Anterior cingulate cortex (tissue), 58 donors: Measurements from ENCODE around the gene SEZ6L.
A peak's percentile ranks its signal among the peaks of the same experiment; 100 is the strongest.

Source experiments
- DNase-seq, 58 donors: peaks; one replicate each; lab custom pipeline; 2025; lab: John Stamatoyannopoulos, UW

The SEZ6L gene

DNA sequence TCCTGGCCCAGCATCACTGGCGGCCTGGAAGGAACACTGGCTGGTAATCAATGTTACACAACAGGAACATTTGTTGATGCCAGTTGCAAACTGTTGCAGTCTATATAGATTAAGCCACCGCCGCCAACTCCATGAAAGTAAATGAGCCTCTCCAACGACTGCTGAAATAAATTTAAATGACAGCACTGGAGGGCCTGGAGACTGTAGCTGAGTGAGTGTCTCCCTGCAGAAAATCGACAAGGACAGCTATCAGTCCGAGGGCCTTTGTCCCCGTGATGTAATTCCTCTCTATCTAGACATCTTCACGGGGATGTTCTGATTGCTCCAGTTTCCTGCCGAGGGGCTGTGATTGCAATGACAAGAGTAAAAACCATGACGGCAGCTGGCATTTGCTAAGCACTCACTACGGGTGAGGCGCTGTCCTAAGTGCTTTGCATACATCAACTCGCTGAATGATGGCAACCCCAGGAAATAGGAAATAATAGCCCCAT, 120.4 kb downstream of the SEZ6L start:
- DNase-seq = no peak

DNA sequence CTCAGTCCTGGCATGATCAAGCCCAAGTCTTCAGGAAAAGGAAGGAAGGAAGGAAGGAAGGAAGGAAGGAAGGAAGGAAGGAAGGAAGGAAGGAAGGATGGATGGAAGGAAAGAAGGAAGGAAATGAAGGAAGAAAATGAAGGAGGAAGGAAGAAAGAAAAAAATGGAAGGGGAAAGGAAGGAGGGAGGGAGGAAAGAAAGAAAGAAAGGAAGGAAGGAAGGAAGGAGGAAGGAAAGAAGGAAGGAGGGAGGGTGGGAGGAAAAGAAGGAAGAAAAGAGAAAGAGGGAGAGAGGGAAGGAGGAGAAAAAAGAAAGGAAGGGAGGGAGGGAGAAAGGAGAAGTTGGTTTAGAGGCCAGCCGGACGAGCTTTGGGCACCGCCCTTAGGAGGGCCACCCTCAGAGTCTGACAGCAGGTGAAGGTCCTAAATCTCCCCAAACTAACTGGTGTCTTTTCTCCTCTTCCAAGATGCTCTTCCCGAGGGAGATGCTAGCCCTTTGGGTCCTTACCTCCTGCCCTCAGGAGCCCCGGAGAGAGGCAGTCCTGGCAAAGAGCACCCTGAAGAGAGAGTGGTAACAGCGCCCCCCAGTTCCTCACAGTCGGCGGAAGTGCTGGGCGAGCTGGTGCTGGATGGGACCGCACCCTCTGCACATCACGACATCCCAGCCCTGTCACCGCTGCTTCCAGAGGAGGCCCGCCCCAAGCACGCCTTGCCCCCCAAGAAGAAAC, 122.8 kb downstream of the SEZ6L start:
- no peak for DNase-seq

DNA sequence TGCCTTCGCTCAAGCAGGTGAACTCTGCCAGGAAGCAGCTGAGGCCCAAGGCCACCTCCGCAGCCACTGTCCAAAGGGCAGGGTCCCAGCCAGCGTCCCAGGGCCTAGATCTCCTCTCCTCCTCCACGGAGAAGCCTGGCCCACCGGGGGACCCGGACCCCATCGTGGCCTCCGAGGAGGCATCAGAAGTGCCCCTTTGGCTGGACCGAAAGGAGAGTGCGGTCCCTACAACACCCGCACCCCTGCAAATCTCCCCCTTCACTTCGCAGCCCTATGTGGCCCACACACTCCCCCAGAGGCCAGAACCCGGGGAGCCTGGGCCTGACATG, 123.4 kb downstream of the SEZ6L start:
- no peak for DNase-seq

DNA sequence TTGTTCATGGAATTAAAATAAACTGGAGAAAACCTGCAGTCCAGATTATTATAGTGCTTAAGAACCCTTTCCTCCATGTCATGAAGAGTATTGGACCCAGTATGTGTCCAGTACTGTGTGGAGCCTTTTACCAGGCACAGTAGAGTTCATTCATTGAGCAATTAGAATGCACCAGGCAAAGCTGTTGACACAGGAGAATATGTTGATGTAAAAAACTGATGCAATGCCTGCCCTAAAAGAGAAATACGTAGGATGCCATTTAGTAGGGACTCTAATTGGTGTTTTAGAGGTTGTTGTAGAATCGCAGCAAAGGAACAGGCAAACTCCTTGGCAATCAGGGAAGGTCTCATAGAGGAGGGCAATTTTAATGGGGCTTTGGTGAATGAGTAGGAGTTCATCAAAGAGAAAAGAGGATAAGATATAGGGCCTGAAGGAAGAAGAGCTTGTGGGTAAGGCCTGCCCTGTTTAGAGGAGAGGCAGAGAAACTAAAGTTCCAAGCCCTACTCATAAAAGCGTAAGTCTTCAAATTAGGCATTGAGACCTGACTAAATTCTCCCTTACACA, 126.4 kb downstream of the SEZ6L start:
- no peak for DNase-seq

DNA sequence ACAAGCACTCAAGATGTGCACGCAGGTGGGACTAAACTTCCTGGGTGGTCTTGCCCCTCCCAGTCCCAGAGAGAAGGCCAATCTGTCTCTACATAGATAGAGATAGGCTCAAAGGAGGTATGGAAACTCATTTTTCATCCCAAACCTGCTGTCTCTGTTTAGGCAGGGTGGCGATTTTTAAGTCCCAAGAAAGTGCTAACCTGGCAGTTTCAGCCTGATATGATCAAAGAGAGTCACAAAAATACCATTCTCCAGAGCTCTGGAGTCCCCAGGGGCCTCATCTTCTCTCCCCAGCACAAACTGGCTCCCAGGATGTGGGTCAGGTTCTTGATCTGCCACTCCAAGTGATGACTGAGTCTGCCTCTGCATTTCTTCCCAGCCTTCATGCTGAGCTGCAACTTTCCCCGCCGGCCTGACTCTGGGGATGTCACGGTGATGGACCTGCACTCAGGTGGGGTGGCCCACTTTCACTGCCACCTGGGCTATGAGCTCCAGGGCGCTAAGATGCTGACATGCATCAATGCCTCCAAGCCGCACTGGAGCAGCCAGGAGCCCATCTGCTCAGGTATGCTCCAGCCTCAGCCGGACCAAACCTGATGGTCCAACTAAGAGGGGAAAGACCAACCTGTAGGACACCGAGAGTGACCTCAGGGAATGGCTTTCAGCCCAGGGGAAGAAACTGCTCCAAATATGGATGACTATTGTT, 129.5 kb downstream of the SEZ6L start:
- no peak for DNase-seq

DNA sequence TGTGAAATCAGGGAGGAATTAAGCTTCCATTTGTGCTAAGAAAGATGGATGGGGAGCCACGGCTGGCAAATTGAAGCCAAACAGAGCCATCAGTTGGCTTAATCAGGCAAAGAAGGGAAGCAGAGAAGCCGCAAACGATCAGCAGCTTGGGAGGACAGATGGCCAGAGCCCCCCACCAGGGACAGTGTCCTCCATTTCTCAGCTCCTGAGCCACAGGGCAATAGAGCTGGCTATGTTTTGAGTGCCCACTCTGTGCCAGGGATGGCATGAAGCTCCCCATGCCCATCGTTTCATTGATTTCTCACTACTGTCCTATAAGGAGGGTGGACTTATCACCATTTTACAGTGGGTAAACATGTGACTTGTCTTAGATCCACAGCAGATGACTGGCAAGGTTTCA, 133.5 kb downstream of the SEZ6L start:
- DNase-seq = no peak

DNA sequence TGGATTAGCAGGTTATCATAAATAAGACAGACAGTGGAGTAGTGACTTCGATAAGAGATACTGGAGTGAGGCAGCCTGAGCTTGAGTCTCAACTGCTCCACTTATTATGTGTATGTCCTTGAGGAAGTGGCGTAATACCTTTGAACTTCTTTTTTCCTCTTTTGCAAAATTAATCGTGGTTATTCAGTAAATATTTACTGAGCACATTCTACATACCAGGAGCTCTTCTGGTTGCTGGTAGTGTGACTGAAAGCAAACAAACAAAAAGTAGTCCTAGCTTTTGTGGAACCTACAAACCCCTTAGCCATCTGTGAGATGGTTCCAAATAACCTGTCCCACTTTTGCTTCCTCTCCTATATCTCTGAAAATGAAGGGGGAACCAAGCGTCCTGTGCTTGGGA, 134.2 kb downstream of the SEZ6L start:
- DNase-seq = no peak

DNA sequence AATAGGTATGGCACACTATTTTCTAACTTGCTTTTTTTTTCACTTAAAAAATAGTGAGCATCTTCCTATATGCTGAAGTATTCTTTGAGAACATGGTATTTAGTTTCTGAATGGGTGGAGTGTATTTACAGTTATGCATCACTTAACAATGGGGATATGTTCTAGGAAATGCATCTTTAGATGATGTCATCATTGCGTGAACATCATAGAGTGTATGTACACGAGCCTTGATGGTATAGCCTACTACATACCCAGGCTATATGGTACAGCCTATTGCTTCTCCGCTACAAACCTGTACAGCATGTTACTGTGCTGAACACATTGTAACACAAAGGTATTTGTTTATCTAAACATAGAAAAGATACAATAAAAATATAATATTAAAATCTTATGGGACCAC, 135.5 kb downstream of the SEZ6L start:
- DNase-seq = no peak

DNA sequence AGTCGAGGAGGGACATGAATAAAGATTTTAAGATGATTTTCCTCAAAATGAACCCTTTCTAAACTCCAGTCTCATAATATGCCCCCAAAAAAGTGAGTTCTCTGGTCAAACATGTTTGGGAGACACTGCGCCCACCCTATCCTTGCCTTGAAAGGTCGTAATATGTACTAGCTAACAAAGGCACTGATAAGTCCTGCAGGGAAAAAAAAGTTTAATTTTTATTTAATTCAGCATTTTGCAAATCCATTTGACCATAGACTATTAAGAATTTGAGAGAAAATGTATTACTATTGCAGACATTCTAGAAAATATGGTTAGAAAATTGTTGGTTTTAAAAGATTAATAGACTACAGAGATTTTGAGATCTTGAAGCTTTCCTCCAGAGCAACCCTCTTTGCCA, 139.2 kb downstream of the SEZ6L start:
- no peak for DNase-seq

DNA sequence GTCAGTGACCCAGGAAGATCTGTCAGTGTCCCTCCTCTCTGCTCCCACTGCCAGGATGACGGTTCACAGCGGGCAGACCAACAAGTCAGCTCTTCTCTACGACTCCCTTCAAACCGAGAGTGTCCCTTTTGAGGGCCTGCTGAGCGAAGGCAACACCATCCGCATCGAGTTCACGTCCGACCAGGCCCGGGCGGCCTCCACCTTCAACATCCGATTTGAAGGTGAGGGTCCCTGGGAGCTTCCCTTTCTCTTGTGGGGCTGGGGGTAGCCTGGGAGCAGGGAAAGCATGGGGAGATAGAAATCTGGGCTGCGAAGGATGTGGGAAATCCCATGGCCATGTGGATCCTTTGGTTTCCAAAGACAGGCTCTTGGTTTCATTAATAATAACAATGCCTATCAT, 141.4 kb downstream of the SEZ6L start:
- DNase-seq = no peak

DNA sequence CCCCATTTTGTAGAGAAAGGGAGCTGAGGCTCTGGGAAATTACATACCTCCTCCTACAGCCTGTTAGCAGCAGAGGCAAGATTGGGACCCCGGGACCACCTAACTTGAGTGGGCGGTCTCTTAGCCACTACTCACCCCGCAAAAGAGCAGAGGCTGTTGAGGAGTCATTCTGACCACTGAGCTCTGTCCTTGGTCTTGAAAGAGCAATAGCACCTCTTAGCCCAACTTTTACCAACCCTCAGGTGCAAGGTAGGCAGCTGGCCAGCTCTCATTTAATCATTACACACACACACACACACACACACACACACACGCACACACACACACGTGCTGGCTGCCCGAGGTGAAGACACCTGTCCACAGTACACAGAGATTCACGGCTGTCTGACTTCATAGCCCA, 144.0 kb downstream of the SEZ6L start:
- no peak for DNase-seq

DNA sequence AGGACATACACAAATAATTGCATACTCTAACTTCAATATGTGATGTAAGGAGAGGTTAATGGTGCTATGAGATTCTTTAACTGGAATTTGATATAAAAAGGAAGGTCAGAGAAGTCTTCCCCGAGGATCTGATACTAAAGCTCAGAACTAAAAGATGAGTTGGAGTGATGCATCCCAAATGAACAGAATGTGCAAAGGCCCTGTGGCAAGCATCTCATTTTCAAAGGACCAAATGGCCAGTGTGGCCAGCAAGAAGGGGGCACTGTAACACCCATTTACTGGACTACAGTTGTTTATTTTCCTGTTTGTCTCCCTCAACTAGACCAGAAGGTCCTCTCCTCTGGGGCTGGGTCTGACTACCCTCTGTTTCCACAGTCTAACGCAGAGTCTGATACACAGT, 144.9 kb downstream of the SEZ6L start:
- DNase-seq = no peak

DNA sequence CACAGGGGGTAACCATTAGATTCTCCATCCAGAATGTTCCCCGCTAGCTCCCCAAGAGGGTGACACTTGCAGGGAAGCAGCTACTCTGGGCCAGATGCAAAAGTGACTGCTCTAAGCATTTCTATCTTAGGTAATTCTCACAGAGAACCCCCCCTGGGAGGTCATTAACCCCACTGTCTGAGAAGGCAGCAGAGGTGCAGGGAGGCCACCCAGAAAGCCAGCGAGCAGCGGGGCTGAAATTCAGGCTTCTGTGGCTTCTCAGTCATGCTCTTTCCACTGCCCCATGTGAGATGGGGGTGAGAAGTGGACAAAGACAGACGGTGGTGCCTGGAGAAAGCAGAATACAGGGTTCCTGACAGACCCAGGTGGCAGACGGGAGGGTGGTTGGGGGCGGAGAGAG, 145.4 kb downstream of the SEZ6L start:
- no peak for DNase-seq

DNA sequence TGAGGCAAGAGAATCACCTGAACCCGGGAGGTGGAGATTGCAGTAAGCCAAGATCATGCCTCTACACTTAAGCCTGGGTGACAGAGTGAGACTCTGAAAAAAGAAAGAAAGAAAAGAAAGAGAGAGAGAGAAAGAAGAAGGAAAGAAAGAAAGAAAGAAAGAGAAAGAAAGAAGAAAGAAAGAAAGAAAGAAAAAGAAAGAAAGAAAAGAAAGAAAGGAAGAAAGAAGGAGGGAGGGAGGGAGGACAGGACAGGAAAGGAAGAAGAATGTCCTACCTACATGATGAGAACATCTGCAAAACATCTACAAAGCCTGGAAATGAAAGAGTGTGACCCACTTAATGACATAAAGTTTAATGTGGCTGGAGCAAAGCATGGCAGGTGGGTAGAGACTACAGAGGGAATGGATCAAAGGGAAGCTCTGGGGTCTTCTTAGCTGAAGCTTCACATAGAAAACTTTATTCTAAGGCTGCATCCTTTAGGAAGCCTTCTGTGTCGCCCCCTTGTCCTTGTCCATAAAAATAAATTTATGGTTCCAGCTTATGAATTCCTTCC, 147.5 kb downstream of the SEZ6L start:
- no peak for DNase-seq

DNA sequence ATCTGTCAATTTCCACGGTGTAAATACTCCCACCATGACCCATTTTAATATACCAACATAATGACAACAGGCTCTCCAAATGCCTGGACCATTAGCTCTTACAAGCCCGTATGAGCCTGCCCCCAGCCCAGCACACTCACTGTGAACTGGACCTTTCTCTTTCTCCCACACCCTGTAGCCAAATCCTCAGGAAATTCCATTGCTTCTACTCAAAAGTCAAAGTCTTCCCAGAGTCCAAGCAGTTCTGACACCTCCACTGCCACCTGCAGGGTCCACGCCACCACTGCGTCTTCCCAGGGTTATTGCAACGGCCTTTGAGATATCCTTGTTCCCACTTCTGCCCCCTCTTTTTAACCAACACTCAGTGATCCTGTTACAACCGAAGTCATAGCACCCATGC, 149.7 kb downstream of the SEZ6L start:
- DNase-seq = no peak

DNA sequence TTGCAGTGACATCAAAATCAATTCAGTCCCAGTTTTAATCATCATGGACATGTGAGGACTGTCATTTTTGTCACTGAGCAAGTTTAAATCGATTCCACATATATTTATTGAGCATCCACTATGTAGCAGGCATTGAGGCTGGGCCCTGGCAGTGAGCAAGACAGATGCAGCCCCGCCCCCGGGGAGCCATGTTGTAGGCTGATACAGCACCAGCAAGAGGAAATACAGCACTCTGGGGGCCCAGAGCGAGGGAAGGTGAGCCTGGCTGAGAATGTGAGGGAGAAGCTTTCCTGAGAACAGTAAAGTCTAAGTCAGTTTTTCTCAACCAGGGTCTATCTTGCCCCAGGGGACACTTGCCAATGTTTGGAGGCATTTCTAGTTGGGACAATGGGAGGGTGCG, 151.2 kb downstream of the SEZ6L start:
- peak in 1 of 58 donors; percentile 10 for DNase-seq

DNA sequence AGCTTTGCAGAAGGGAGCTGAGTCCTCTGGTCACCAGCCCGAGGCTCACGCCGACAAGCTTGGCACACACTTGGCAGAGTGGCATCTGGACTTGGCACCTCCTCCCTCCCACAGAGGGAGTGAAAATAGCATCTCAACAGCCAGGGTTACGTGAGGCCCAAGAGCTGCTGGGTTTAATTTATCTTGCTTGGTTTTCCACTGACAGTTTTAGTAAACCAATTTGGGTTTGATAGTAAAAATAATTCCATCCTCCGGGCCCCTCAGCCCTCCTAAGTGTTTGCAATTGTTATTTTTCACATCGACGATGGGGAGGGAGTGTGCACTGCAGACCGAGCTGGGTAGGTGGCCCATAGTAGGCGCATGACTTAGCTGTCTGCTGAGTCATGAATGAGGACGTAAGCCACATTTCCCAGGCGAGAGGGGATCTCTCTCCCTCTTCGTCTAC, 152.2 kb downstream of the SEZ6L start:
- DNase-seq = peak in 47 of 58 donors; percentile 4 to 81 (median 31)

DNA sequence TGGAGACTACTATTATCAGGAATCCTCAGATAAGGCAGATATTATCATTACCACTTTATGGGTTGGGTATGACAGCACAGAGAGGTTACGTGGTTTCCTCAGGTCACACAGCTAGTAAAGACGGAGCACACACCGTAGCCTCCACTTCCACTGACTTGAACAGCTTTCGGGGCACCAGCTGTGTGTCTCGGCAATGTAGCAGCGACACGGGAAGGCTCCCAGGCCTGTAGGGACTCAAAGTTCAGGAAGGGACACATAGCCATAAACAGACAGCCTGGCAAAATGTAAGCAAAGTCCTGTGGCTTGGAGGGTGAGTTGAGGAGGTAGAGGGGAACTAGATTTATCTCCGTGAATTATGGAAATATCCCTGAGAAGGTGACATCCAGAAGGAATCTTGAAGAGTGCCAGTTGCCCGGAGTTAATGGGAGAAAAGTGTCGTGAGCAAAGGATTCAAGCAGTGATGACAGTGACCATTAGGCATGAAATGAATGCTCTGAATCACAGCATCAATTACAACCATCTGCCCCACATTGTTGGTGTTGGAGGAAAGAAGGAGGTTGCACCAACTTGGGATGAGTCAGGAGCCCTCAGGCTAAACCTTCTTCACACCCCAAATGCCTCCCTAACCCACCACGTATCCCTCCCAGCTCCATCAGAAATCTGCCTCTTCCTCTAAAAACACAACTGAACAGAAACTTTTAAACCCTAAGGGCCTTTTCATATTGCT, 153.1 kb downstream of the SEZ6L start:
- no peak for DNase-seq

DNA sequence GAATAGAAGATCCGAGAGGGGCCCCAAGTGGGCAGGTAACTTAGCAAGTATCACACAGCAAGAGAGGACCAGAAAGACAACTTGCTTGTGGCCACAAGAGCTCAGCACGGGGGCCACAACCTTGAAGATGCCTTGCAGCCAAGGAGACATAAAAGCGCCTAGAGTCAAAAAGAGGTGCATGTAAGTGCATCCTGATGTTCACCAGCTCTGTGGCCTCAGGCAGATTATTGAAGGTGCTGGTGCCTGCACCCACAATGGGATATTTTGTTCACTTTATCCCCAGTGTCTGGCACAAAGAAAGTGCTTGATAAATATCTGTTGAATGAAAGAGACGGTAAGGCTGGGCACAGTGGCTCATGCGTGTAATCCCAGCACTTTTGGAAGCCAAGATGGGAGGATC, 153.8 kb downstream of the SEZ6L start:
- DNase-seq = no peak

DNA sequence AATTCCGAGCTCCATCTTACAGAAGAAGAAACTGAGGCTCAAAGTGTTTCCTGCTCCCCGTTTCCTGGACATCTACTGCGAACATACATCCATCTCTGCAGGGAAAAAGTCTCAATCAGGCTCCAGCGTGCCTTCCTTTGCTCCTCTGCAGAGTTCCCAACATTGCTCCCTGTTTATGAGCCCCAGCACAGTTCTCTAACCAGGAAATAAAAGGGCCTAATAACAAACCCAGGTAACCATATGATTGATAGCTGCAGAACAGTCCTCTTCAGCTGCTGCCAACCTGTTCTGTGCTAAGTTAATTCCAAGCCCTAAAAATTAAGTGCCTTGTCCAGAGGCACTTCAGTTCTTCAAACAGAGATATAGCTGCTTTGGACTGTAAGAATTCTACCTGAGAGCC, 154.9 kb downstream of the SEZ6L start:
- no peak for DNase-seq

DNA sequence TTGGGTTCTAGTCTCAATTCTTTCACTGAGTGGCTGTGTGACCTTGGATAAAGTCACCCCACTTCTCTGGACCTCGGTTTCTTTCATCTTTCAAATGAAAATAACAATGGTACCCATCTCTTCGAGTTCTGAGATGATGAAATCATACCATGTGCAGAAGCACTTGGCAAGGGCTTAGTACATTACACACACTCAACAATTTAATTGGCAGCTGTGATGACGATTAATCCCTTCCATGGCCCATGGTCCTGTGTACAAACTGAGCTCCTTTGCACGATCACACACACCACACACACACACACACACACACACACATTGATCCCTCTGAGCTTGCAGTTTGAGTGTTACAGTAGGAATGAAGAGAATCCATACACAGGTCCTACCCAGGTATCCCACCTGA, 156.4 kb downstream of the SEZ6L start:
- DNase-seq = no peak
